ENCODE results near the gene MAGEA6. TPM values are rescaled to one million over a fixed set of nuclear protein-coding genes. Genes with fewer than 3 reads are reported as not detected.
"Not testable (repeated sequence)": the region's sequence is repeated elsewhere in the genome, so short reads cannot be mapped to it uniquely, and the experiment has no call there.

Gene MAGEA6
- total RNA-seq, 2 donors from 2014 or later: not detected

DNA sequence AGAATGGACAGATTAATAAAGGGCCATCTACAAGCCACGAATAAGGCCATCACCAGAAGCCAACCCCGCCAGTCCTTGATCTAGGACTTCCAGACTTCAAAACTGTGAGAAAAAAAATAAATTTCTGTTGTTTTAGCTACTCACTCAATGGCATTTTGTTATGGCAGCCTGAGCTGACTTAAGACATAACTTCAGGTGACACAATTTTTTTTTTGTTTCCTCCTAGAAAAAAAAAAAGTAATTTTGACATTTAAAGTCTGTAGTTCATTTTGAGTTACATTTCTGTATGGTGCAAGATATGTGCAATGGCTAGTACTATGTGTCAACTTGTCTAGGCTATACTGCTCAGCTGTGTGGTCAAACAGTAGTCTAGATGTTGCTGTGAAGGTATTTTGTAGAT, 10.6 kb downstream of the MAGEA6 start, which contains the start of gene CSAG3:
Gene CSAG3 (plus strand): TSS at position 301 of the 400 bp plus-strand sequence.
- H3K36me3 Mint-ChIP-seq (ENCODE audit: insufficient read depth in 2 of 2); ATAC-seq (replicated peaks in 1 of 2); H3K4me1 Mint-ChIP-seq (ENCODE audit: low read depth); H3K27ac Mint-ChIP-seq; DNase-seq; H3K9me3 Mint-ChIP-seq; H3K27me3 Mint-ChIP-seq (ENCODE audit: low read depth); H3K4me3 Mint-ChIP-seq: not testable (repeated sequence)

DNA sequence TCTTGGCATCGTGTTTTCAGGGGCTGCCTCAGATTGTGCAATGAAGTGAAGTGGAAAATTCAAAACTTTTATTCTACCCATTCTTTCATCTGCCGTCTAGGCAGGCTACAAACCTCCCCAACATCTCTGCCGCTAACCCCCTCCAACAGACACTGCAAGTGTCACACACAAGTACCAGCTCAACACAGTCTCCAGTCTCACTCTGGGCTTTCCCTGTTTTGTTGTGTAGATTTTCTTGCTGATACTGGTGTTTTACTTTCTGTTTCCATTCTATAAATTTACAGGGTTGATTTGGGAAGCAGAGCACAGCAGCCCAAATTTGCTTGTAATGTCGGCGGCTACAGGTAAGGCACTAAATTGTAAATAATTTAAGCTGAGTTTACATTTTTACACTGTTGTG, 14.6 kb downstream of the MAGEA6 start:
- not testable (repeated sequence) for H3K4me3 Mint-ChIP-seq; H3K36me3 Mint-ChIP-seq (ENCODE audit: insufficient read depth in 2 of 2); H3K9me3 Mint-ChIP-seq; H3K4me1 Mint-ChIP-seq (ENCODE audit: low read depth); ATAC-seq (replicated peaks in 1 of 2); DNase-seq; H3K27me3 Mint-ChIP-seq (ENCODE audit: low read depth); H3K27ac Mint-ChIP-seq

DNA sequence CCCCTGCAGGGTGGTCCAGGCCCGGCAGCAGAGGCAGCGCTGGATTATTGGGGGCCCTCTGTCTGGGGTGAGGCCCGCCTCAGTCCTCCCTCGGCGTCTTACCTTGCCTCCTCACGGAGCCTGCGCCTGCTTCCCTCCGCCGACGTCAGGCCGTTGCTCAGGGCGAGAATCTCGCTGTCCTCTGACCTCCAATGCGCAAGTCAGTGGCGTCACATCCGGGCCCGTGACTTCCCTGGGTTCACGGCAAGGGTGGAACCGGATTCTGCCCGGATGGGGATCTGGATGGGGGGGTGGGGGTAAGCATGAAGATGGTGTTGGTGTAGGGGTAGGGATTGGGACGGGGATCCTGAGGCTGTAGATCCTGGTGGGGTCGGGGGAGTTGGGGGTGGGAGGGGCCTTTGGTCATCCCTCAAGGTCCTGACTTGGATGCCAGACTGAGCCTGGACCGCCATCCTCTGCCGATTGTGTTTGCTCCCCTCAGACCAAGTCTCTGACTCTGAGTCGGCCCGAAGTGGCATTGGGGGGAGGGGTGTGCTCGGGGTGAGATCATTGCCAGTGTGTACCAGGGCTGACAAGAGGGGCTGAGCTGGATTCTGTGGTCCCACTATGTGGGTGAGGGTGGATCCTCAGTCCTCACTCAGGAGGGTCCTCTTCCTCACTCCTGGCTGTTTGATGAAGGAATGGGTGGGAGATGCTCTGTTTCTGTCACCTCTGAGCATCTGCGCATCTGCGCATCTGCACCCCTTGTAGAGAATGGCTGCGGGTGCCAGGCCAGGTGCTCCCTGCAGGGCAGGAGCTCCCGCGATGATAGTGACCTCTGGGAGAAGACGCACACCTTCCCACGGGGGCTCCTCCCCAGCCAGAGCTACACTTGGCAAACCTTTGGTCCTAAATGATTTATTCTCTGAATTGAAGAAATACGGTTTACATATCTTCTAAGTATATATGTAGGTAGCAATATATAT, 15.5 kb downstream of the MAGEA6 start, which contains the start of gene MAGEA2:
Gene MAGEA2 (minus strand): TSS at position 157 of the 965 bp plus-strand sequence. CDS start 2,479 bp downstream, outside the sequence.
- not testable (repeated sequence) for H3K9me3 Mint-ChIP-seq; ATAC-seq (replicated peaks in 1 of 2); H3K36me3 Mint-ChIP-seq (ENCODE audit: insufficient read depth in 2 of 2); H3K4me3 Mint-ChIP-seq; H3K27me3 Mint-ChIP-seq (ENCODE audit: low read depth); H3K27ac Mint-ChIP-seq; DNase-seq; H3K4me1 Mint-ChIP-seq (ENCODE audit: low read depth)

DNA sequence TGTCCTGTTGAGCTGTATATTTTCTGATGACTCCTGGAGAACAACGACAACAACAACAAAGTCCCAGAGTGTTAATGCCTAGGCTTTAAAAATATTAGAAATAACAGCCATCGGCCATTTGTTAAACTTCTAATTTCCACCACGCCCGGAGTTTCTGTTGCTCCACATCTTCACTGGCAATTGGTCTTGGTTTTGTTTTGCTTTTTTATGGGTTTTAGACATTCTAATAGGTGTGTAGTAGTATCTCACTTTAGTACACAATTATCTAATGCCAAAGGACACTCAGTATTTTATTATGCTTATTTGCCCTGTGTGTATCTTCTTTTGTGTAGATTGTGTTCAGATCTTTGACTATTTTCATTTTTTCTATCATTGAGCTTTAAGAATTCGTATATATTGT, 30.9 kb downstream of the MAGEA6 start:
- DNase-seq (no peak), ATAC-seq (replicated peaks in 1 of 2) (no peak)
- H3K4me3 Mint-ChIP-seq: no peak overlapping the region
- H3K27me3 Mint-ChIP-seq (ENCODE audit: low read depth): peaks cover 9% of the 10 kb centered on the region
- H3K36me3 Mint-ChIP-seq (ENCODE audit: insufficient read depth in 2 of 2): no peaks in the 10 kb centered on the region
- H3K9me3 Mint-ChIP-seq: no peaks in the 10 kb centered on the region
- no peaks in the 10 kb centered on the region for H3K4me1 Mint-ChIP-seq (ENCODE audit: low read depth)
- no peak overlapping the region for H3K27ac Mint-ChIP-seq

DNA sequence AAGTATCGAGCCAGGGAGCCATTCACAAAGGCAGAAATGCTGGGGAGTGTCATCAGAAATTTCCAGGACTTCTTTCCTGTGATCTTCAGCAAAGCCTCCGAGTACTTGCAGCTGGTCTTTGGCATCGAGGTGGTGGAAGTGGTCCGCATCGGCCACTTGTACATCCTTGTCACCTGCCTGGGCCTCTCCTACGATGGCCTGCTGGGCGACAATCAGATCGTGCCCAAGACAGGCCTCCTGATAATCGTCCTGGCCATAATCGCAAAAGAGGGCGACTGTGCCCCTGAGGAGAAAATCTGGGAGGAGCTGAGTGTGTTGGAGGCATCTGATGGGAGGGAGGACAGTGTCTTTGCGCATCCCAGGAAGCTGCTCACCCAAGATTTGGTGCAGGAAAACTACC, 33.0 kb downstream of the MAGEA6 start:
- H3K4me3 Mint-ChIP-seq; H3K27ac Mint-ChIP-seq; DNase-seq; H3K4me1 Mint-ChIP-seq (ENCODE audit: low read depth); H3K27me3 Mint-ChIP-seq (ENCODE audit: low read depth); H3K36me3 Mint-ChIP-seq (ENCODE audit: insufficient read depth in 2 of 2); H3K9me3 Mint-ChIP-seq; ATAC-seq (replicated peaks in 1 of 2): not testable (repeated sequence)

DNA sequence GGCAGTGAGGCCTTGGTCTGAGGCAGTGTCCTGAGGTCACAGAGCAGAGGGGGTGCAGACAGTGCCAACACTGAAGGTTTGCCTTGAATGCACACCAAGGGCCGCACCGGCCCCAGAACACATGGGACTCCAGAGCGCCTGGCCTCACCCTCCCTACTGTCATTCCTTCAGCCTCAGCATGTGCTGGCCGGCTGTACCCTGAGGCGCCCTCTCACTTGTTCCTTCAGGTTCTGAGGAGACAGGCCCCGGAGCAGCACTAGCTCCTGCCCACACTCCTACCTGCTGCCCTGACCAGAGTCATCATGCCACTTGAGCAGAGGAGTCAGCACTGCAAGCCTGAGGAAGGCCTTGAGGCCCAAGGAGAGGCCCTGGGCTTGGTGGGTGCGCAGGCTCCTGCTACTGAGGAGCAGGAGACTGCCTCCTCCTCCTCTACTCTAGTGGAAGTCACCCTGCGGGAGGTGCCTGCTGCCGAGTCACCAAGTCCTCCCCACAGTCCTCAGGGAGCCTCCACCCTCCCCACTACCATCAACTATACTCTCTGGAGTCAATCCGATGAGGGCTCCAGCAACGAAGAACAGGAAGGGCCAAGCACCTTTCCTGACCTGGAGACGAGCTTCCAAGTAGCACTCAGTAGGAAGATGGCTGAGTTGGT, 33.5 kb downstream of the MAGEA6 start:
- ATAC-seq (replicated peaks in 1 of 2) (no peak), DNase-seq (no peak)
- Mint-ChIP-seq H3K36me3 (ENCODE audit: insufficient read depth in 2 of 2) (no peaks in the 10 kb centered on the region), H3K4me3 (no peak overlapping the region), H3K27me3 (ENCODE audit: low read depth) (no peaks in the 10 kb centered on the region), H3K4me1 (ENCODE audit: low read depth) (no peaks in the 10 kb centered on the region), H3K27ac (no peak overlapping the region), H3K9me3 (no peaks in the 10 kb centered on the region)

DNA sequence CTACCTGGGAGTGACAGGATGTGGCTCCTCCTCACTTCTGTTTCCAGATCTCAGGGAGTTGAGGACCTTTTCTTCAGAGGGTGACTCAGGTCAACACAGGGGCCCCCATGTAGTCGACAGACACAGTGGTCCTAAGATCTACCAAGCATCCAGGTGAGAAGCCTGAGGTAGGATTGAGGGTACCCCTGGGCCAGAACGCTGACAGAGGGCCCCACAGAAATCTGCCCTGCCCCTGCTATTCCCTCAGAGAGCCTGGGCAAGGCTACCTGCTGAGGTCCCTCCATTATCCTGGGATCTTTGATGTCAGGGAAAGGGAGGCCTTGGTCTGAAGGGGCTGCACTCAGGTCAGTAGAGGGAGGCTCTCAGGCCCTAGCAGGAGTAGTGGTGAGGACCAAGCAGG, 34.4 kb downstream of the MAGEA6 start:
- ATAC-seq (replicated peaks in 1 of 2) (no peak), DNase-seq (no peak)
- no peak overlapping the region for H3K4me3 Mint-ChIP-seq
- H3K9me3 Mint-ChIP-seq: no peaks in the 10 kb centered on the region
- no peak overlapping the region for H3K27ac Mint-ChIP-seq
- H3K4me1 Mint-ChIP-seq (ENCODE audit: low read depth): no peaks in the 10 kb centered on the region
- peaks cover 6% of the 10 kb centered on the region for H3K27me3 Mint-ChIP-seq (ENCODE audit: low read depth)
- H3K36me3 Mint-ChIP-seq (ENCODE audit: insufficient read depth in 2 of 2): no peaks in the 10 kb centered on the region

DNA sequence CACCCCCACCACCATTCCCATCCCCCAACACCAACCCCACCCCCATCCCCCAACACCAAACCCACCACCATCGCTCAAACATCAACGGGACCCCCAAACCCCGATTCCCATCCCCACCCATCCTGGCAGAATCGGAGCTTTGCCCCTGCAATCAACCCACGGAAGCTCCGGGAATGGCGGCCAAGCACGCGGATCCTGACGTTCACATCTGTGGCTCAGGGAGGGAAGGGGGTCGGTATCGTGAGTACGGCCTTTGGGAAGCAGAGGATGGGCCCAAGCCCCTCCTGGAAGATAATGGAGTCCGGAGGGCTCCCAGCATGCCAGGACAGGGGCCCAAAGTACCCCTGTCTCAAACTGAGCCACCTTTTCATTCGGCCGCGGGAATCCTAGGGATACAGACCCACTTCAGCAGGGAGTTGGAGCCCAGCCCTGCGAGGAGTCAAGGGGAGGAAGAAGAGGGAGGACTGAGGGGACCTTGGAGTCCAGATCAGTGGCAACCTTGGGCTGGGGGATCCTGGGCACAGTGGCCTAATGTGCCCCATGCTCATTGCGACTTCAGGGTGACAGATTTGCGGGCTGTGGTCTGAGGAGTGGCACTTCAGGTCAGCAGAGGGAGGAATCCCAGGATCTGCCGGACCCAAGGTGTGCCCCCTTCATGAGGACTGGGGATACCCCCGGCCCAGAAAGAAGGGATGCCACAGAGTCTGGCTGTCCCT, 35.2 kb downstream of the MAGEA6 start:
- not testable (repeated sequence) for H3K27ac Mint-ChIP-seq; H3K4me3 Mint-ChIP-seq; ATAC-seq (replicated peaks in 1 of 2); H3K4me1 Mint-ChIP-seq (ENCODE audit: low read depth); DNase-seq; H3K9me3 Mint-ChIP-seq; H3K36me3 Mint-ChIP-seq (ENCODE audit: insufficient read depth in 2 of 2)
- H3K27me3 Mint-ChIP-seq (ENCODE audit: low read depth): peaks cover 12% of the 10 kb centered on the region

DNA sequence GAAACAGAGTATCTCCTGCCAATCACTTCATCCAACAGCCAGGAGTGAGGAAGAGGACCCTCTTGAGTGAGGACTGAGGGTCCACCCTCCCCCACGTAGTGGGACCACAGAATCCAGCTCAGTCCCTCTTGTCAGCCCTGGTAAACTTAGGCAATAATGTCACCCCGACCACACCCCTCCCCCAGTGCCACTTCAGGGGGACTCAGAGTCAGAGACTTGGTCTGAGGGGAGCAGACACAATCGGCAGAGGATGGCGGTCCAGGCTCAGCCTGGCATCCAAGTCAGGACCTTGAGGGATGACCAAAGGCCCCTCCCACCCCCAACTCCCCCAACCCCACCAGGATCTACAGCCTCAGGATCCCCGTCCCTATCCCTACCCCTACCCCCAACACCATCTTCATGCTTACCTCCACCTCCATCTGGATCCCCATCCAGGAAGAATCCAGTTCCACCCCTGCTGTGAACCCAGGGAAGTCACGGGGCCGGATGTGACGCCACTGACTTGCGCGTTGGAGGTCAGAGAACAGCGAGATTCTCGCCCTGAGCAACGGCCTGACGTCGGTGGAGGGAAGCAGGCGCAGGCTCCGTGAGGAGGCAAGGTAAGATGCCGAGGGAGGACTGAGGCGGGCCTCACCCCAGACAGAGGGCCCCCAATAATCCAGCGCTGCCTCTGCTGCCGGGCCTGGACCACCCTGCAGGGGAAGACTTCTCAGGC, 36.1 kb downstream of the MAGEA6 start, which contains the start of the genes CSAG1 and MAGEA12:
Gene CSAG1 (minus strand): TSS at position 461 of the 715 bp plus-strand sequence. CDS start 1,261 bp downstream, outside the sequence.
Gene MAGEA12 (plus strand): TSS at position 497 of the 715 bp plus-strand sequence. CDS start 2,405 bp downstream, outside the sequence.
- ATAC-seq (replicated peaks in 1 of 2) (no peak), DNase-seq (no peak)
- Mint-ChIP-seq H3K27ac (no peak within 1 kb of the TSS), H3K4me1 (ENCODE audit: low read depth) (no peaks in the 10 kb centered on the region), H3K4me3 (no peak within 1 kb of the TSS), H3K36me3 (ENCODE audit: insufficient read depth in 2 of 2) (no peaks in the 10 kb centered on the region), H3K9me3 (no peaks in the 10 kb centered on the region), H3K27me3 (ENCODE audit: low read depth) (peaks cover 18% of the 10 kb centered on the region)

DNA sequence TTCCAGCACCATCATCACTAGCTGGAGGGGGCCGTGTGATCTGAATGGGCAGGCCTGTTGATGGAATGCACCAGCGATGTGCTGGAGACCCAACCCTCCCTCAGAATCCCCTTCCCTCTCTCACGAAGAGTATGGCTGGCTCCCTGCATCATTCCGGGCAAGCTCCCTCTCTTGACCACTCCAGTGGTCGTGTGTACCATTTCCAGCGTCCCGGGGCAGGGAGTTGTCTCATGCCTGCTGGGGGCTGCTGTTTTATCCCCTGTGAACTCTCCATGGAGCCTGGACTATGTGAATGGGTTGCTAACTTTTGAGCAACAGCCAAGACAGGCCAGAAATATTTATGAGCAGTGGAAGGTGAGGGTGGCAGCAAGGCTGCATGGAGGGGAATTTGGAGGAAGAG, 44.1 kb downstream of the MAGEA6 start:
- Mint-ChIP-seq H3K36me3 (ENCODE audit: insufficient read depth in 2 of 2) (no peaks in the 10 kb centered on the region), H3K9me3 (no peaks in the 10 kb centered on the region), H3K4me3 (no peak overlapping the region), H3K27ac (no peak overlapping the region), H3K27me3 (ENCODE audit: low read depth) (peaks cover 28% of the 10 kb centered on the region), H3K4me1 (ENCODE audit: low read depth) (no peaks in the 10 kb centered on the region)
- DNase-seq: no peak
- no peak for ATAC-seq (replicated peaks in 1 of 2)

Measured in activated T-cell treated with anti-CD3 and anti-CD28 coated beads, Interleukin-2, amount 50 U/mL, for 72 hours (primary cell).